H1 (cell line): Measurements from ENCODE around the gene PPP4R4. TPM values are rescaled to one million over a fixed set of nuclear protein-coding genes. Genes with fewer than 3 reads are reported as not detected.
"Not testable (repeated sequence)": the region's sequence is repeated elsewhere in the genome, so short reads cannot be mapped to it uniquely, and the experiment has no call there.

ENCODE experiments used
- CTCF ChIA-PET: fragments of 300-600 bp; sonication (Branson Sonifier 250); formaldehyde crosslinking; loops from one replicate; lab custom pipeline; 2021; ENCODE audit not compliant: partially characterized antibody; lab: Charles Lee
- POLR2A ChIA-PET: fragments of 300-600 bp; sonication (Branson Sonifier 250); formaldehyde crosslinking; loops from one replicate; lab custom pipeline; 2021; ENCODE audit warnings: inconsistent platforms; ENCODE audit not compliant: partially characterized antibody; lab: Charles Lee
- DNase-seq, 2 experiments: peaks; one replicate each; pipeline versions ENCODE4 v3.0.0 to v3.0.0-alpha.2; 2010 to 2022; ENCODE audit warnings: low spot score in 2 of 2, low read depth in 1 of 2, mixed read lengths in 1 of 2
- FAIRE-seq: peaks from 2 replicates; lab custom pipeline; 2011; peaks lifted over from hg19 to GRCh38; lab: Jason Lieb, UNC
- H2AFZ ChIP-seq: 2 replicates; pipeline ENCODE4 v1.8.1; 2012; ENCODE audit warnings: low read length, inconsistent platforms
- H2AK5ac ChIP-seq: 2 replicates; pipeline ENCODE4 v1.6.1; 2013; ENCODE audit warnings: low read depth, low read length
- H2BK120ac ChIP-seq: replicated peaks from 2 replicates; pipeline ENCODE3; 2013; ENCODE audit warnings: low read depth, low read length, inconsistent platforms
- H2BK12ac ChIP-seq: 2 replicates; pipeline ENCODE4 v1.6.1; 2013; ENCODE audit warnings: low read depth, low read length
- H2BK15ac ChIP-seq: 2 replicates; pipeline ENCODE4 v1.6.1; 2013; ENCODE audit warnings: low read length
- H2BK20ac ChIP-seq: 2 replicates; pipeline ENCODE4 v1.6.1; 2013; ENCODE audit warnings: low read length
- H2BK5ac ChIP-seq: 2 replicates; pipeline ENCODE4 v1.6.1; 2013; ENCODE audit warnings: low read depth, low read length
- H3K14ac ChIP-seq: 2 replicates; pipeline ENCODE4 v1.6.1; 2013; ENCODE audit warnings: inconsistent platforms; ENCODE audit not compliant: insufficient read length
- H3K18ac ChIP-seq: 2 replicates; pipeline ENCODE4 v1.6.1; 2013; ENCODE audit warnings: low read length; ENCODE audit errors: extremely low read depth
- H3K23ac ChIP-seq: 2 replicates; pipeline ENCODE4 v1.6.1; 2013; ENCODE audit warnings: inconsistent platforms; ENCODE audit not compliant: insufficient read length
- H3K23me2 ChIP-seq: 2 replicates; pipeline ENCODE4 v1.6.1; 2013; ENCODE audit warnings: low read depth, low read length
- H3K27ac ChIP-seq: 2 replicates; pipeline ENCODE4 v1.6.1; 2011; ENCODE audit warnings: low read depth, low read length, inconsistent platforms
- H3K27me3 ChIP-seq, 4 experiments: replicated peaks in 1 of 4; 1 replicate in 1 of 4; 2 replicates in 3 of 4; pipeline versions ENCODE4 v1.6.1 to v1.8.1; 2011 to 2013; ENCODE audit warnings: low read length in 3 of 4, mild to moderate bottlenecking in 3 of 4, inconsistent platforms in 2 of 4, mixed read lengths in 2 of 4, moderate library complexity in 1 of 4; ENCODE audit not compliant: control insufficient read depth in 3 of 4, insufficient read depth in 3 of 4; ENCODE audit errors: extremely low read depth in 1 of 4
- H3K36me3 ChIP-seq, 4 experiments: 2 replicates each; pipeline versions ENCODE4 v1.6.1 to v1.8.1; 2011 to 2013; ENCODE audit warnings: mild to moderate bottlenecking in 4 of 4, low read length in 3 of 4, moderate library complexity in 2 of 4, control low read depth in 1 of 4, inconsistent platforms in 1 of 4; ENCODE audit not compliant: insufficient read depth in 4 of 4, control insufficient read depth in 2 of 4
- H3K4ac ChIP-seq: replicated peaks from 2 replicates; pipeline ENCODE3; 2013; ENCODE audit warnings: low read length, low read depth, mixed read lengths, inconsistent platforms; ENCODE audit not compliant: insufficient read length
- H3K4me1 ChIP-seq, 4 experiments: replicated peaks in 1 of 4; 1 replicate in 1 of 4; 2 replicates in 3 of 4; pipeline versions ENCODE4 v1.6.1 to v1.8.1; 2011 to 2013; ENCODE audit warnings: low read length in 3 of 4, inconsistent platforms in 2 of 4, mixed read lengths in 1 of 4; ENCODE audit not compliant: insufficient read depth in 4 of 4, control insufficient read depth in 3 of 4
- H3K4me2 ChIP-seq, 2 experiments: 2 replicates each; pipeline versions ENCODE4 v1.6.1 to v1.8.1; 2011 to 2013; ENCODE audit warnings: low read depth in 2 of 2, low read length in 2 of 2, control low read depth in 1 of 2, inconsistent platforms in 1 of 2, mild to moderate bottlenecking in 1 of 2; ENCODE audit not compliant: insufficient read depth in 1 of 2
- H3K4me3 ChIP-seq, 4 experiments: fragments of 200-600, 300-600 bp in 1 of 4; sonication (generic), shearing (Covaris generic), sonication (Bioruptor Twin) in 1 of 4; 2 replicates each; pipeline versions ENCODE4 v1.5.1 to v1.8.1; 2011 to 2016; ENCODE audit warnings: low read length in 4 of 4, low read depth in 3 of 4, control low read depth in 2 of 4, inconsistent platforms in 2 of 4, mild to moderate bottlenecking in 2 of 4, mixed read lengths in 1 of 4, moderate library complexity in 1 of 4; ENCODE audit not compliant: insufficient read depth in 2 of 4; ENCODE audit errors: extremely low read depth in 1 of 4
- H3K56ac ChIP-seq: replicated peaks from 2 replicates; pipeline ENCODE3; 2013; ENCODE audit warnings: low read depth, mild to moderate bottlenecking, mixed read lengths, low read length, inconsistent platforms; ENCODE audit not compliant: insufficient read length
- H3K79me1 ChIP-seq: 2 replicates; pipeline ENCODE4 v1.6.1; 2013; ENCODE audit warnings: low read depth, low read length, control low read depth
- H3K79me2 ChIP-seq, 2 experiments: 2 replicates each; pipeline versions ENCODE4 v1.6.1 to v1.8.1; 2012 to 2013; ENCODE audit warnings: low read length in 2 of 2, mild to moderate bottlenecking in 2 of 2, inconsistent platforms in 1 of 2; ENCODE audit not compliant: insufficient read depth in 2 of 2, control insufficient read depth in 1 of 2
- H3K9ac ChIP-seq, 4 experiments: replicated peaks in 1 of 4; 1 replicate in 1 of 4; 2 replicates in 3 of 4; pipeline versions ENCODE4 v1.6.1 to v1.8.1; 2011 to 2013; ENCODE audit warnings: low read depth in 3 of 4, low read length in 3 of 4, control low read depth in 2 of 4, mild to moderate bottlenecking in 2 of 4, moderate library complexity in 2 of 4, inconsistent platforms in 1 of 4; ENCODE audit errors: extremely low read depth in 1 of 4
- H3K9me3 ChIP-seq, 2 experiments: 2 replicates each; pipeline versions ENCODE4 v1.6.1 to v1.8.1; 2012 to 2013; ENCODE audit warnings: mild to moderate bottlenecking in 2 of 2, moderate library complexity in 2 of 2, control low read depth in 1 of 2, inconsistent platforms in 1 of 2, low read depth in 1 of 2, low read length in 1 of 2, mixed read lengths in 1 of 2; ENCODE audit not compliant: insufficient read depth in 2 of 2
- H4K20me1 ChIP-seq, 2 experiments: replicated peaks in 1 of 2; 2 replicates each; pipeline versions ENCODE3 to v1.8.1; 2011 to 2013; ENCODE audit warnings: inconsistent platforms in 2 of 2, low read length in 2 of 2, mild to moderate bottlenecking in 1 of 2; ENCODE audit not compliant: insufficient read depth in 2 of 2, control insufficient read depth in 1 of 2
- H4K5ac ChIP-seq: 2 replicates; pipeline ENCODE4 v1.6.1; 2013; ENCODE audit warnings: low read length, low read depth, mixed read lengths, inconsistent platforms; ENCODE audit not compliant: insufficient read length
- H4K8ac ChIP-seq: 2 replicates; pipeline ENCODE4 v1.8.0; 2013; ENCODE audit warnings: mild to moderate bottlenecking, moderate library complexity, low read length, inconsistent platforms; ENCODE audit not compliant: insufficient read depth; ENCODE audit errors: extremely low read depth
- H4K91ac ChIP-seq: replicated peaks from 2 replicates; pipeline ENCODE3; 2013; ENCODE audit warnings: low read length, mixed read lengths, inconsistent platforms; ENCODE audit not compliant: insufficient read length
- WGBS, 2 experiments: shearing (Covaris generic) in 1 of 2; methylation state at CpG; one replicate each; pipeline versions ENCODE4 v1.1.6 to v1.1.7; 2013 to 2015; ENCODE audit warnings: low lambda C conversion rate in 2 of 2, mixed read lengths in 2 of 2, inconsistent platforms in 1 of 2, low coverage in 1 of 2, missing lambda C conversion rate in 1 of 2; ENCODE audit not compliant: insufficient replicate concordance in 2 of 2, insufficient coverage in 1 of 2, insufficient read length in 1 of 2; ENCODE audit errors: extremely low coverage in 1 of 2, missing lambda C conversion rate in 1 of 2; 5-methylcytosine and 5-hydroxymethylcytosine counted together
- polyA plus RNA-seq, 7 experiments: library from polyadenylated mRNA; depleted of rRNA in 3 of 7; stranded (reverse) in 5 of 7; unstranded in 2 of 7; fragments of >200 nt in 5 of 7; fragments of 200-250 nt in 2 of 7; gene quantifications; 1 replicate in 5 of 7; 2 replicates in 1 of 7; 4 replicates in 1 of 7; pipeline versions ENCODE4 v1.2.1 to v1.2.3, GENCODE V29; 2011 to 2013; ENCODE audit warnings: missing spikeins in 2 of 7, mixed read lengths in 2 of 7
- total RNA-seq: library from RNA; stranded (reverse); fragmentation: NEBNext Ultra II Directional; extraction: Animal tissue kit (Norgen Biotek cat#: 25700); gene quantifications from 2 replicates; pipeline ENCODE4 v1.2.1, GENCODE V29; 2021

PPP4R4 gene
- total and polyA plus RNA-seq, 2 of the 8 experiments (the other 6 are each of a cell fraction or from before 2014, with no cell fraction given), result 3.3 to 9.6 TPM

- H2BK120ac ChIP-seq, H3K23me2 ChIP-seq, FAIRE-seq, H4K5ac ChIP-seq, H4K20me1 ChIP-seq, H3K4me3 ChIP-seq, H3K79me2 ChIP-seq, H3K18ac ChIP-seq, H2BK20ac ChIP-seq, H3K79me1 ChIP-seq, H4K8ac ChIP-seq, H3K27ac ChIP-seq, H3K14ac ChIP-seq, H3K4me1 ChIP-seq, H3K9ac ChIP-seq, H3K9me3 ChIP-seq, H2BK12ac ChIP-seq, H3K23ac ChIP-seq, H3K27me3 ChIP-seq, H2AFZ ChIP-seq, H3K36me3 ChIP-seq, H4K91ac ChIP-seq, DNase-seq, H3K4me2 ChIP-seq, H2BK5ac ChIP-seq, H3K56ac ChIP-seq, H3K4ac ChIP-seq, POLR2A ChIA-PET, H2AK5ac ChIP-seq, H2BK15ac ChIP-seq: not testable (repeated sequence)
- CTCF ChIA-PET, result interaction anchor here (0.7 to 1.0 kb wide), 2 partner anchors 38 to 600 kb away, joined by 3 to 5 read pairs; no protein-coding TSS in a partner anchor
- WGBS, 2 experiments, result 95% methylated on average over 29 of the region's 47 CpGs; no CpG with 5 or more reads in 1 of the 2 experiments
Measured at GRCh38 chr14:94218198-94218886, 44.2 kb downstream of the PPP4R4 start.
